ENCODE data around the gene RNF19B. TPM values are rescaled to one million over a fixed set of nuclear protein-coding genes. Genes with fewer than 3 reads are reported as not detected.

Gene RNF19B
- total RNA-seq, 2 experiments from 2014 or later: 8.8 to 10.2 TPM

DNA sequence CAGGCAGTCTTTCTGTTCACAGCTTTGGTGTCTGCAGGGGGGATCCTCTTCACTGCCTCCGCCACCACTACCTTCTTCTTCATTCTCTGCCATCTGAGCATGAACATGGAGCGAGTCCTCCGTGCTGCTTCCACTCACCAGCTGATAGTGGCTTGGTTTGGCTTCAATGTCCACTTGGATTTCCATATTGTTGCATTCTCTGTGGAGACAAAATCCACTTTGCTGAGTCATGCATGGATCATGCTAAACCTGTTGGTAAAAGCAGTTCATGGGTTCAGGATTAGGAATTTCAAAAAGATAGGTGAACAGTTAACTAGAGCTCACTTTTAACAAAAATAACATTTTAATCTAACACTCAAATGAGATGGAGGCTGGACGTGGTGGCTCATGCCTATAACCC, 27.5 kb downstream of the RNF19B start:
- Mint-ChIP-seq H3K4me3 (no peak overlapping the region), H3K4me1 (peaks cover 11% of the 10 kb centered on the region), H3K9me3 (no peaks in the 10 kb centered on the region), H3K36me3 (no peaks in the 10 kb centered on the region), H3K27ac (peak overlapping the region; percentile 21), H3K27me3 (no peaks in the 10 kb centered on the region)
- DNase-seq: no peak

DNA sequence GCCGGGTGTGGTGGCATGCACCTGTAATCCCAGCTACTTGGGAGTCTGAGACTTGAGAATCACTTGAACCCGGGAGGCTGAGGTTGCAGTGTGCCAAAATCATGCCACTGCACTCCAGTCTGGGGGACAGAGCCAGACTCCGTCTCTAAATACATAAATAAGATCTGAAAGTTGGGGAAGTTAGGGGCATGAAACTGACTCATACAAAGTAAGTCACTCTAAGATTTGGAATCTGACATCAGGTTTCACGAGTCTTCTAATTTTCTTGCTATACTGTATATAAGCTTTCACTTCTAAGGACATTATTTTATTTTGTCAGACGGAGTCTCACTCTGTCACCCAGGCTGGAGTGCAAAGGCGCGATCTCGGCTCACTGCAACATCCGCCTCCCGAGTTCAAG, 30.1 kb downstream of the RNF19B start:
- Mint-ChIP-seq H3K36me3 (no peaks in the 10 kb centered on the region), H3K27me3 (no peaks in the 10 kb centered on the region), H3K4me3 (no peak overlapping the region), H3K9me3 (no peaks in the 10 kb centered on the region), H3K27ac (no peak overlapping the region), H3K4me1 (peaks cover 4% of the 10 kb centered on the region)
- no peak for DNase-seq

DNA sequence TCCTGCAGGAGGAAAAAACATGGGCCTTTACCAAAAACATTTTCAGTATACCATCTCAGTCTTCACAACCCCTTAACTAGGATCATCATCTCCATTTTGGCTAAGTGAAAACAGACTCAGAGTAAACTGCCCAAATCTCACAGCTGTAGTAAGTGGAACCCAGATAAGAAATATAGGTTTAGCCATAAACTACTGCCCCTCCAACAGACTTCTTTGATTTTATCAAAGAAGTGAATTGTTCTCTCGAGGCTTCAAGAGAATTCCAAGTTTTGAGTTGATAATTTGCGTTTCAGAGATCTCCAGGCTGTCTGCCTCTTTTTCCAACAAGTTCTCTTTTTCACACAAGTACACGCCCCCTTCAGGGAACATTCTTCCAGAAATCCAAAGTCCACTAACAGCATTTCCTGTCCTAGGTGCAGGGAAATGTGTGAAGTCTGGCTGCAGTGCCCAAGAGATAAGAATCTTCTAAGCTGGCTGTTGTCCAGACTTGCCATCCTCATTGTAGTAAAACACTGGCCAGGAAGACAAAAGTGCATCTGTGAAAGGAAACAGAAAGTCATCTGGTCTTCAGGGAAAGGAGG, 30.8 kb downstream of the RNF19B start:
- Mint-ChIP-seq H3K9me3 (no peaks in the 10 kb centered on the region), H3K4me1 (peaks cover 2% of the 10 kb centered on the region), H3K4me3 (no peak overlapping the region), H3K36me3 (no peaks in the 10 kb centered on the region), H3K27ac (no peak overlapping the region), H3K27me3 (no peaks in the 10 kb centered on the region)
- no peak for DNase-seq

DNA sequence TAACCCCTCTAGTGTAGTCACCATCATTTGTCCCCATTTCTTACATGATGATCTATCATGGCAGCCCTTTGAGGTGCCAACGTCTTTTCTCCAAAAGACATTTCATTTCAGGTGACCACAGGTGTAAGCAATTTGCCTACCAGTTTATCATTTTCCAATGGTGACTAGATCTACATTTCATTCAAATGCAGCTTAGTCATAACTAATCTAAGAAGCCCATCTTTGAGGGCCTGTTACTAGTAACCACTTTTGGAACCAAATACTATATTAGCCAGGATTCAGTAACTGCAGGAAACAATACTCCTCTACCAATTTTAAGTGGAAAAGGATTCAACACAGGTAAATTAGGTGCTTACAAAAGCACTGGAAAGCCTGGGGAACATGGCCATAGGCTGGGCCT, 32.8 kb downstream of the RNF19B start:
- Mint-ChIP-seq H3K36me3 (no peaks in the 10 kb centered on the region), H3K27me3 (peaks cover 9% of the 10 kb centered on the region), H3K4me1 (peaks cover 2% of the 10 kb centered on the region), H3K4me3 (no peak overlapping the region), H3K9me3 (no peaks in the 10 kb centered on the region), H3K27ac (no peak overlapping the region)
- DNase-seq: no peak

DNA sequence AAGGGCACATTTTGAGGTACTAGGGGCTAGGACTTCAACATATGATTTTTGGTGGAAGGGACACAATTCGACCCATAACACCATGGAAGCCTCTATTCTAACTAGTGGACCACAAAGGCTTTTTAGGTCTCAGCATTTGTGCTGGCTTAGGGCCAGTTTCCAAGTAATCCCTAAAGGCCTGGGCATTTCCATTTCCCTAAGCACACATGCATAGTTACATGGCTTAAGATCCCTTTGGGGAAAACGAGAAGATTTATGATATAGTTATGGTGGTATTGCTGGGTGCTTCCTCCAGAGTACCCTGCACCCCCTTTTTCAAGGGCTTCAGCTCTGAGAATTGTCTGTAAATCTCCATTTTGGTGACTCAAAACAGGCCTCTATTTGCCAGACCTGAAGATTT, 35.2 kb downstream of the RNF19B start:
- H3K9me3 Mint-ChIP-seq: no peaks in the 10 kb centered on the region
- no peak for DNase-seq
- H3K4me3 Mint-ChIP-seq: no peak overlapping the region
- H3K27ac Mint-ChIP-seq: no peak overlapping the region
- no peaks in the 10 kb centered on the region for H3K36me3 Mint-ChIP-seq
- H3K27me3 Mint-ChIP-seq: peaks cover 33% of the 10 kb centered on the region
- H3K4me1 Mint-ChIP-seq: peaks cover 14% of the 10 kb centered on the region

DNA sequence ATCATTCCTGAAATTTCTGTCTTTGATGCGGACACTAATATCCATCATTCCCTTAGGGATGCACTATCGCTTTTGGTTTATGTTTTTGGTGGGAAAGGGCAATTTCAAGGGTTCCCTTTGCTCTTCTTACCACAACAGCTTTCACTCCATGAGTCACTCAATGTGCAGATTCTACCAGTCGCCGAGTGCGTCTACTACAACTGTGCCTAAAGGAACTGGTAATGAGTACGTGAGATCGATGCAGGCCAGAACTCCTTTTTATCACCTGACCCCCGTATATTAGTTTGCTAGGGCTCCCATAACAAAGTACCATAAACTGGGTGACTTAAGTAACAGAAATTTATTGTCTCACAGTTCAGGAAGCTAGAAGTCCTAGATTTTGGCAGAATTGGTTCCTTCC, 35.9 kb downstream of the RNF19B start:
- no peak for DNase-seq
- H3K4me1 Mint-ChIP-seq: peaks cover 16% of the 10 kb centered on the region
- H3K27ac Mint-ChIP-seq: no peak overlapping the region

DNA sequence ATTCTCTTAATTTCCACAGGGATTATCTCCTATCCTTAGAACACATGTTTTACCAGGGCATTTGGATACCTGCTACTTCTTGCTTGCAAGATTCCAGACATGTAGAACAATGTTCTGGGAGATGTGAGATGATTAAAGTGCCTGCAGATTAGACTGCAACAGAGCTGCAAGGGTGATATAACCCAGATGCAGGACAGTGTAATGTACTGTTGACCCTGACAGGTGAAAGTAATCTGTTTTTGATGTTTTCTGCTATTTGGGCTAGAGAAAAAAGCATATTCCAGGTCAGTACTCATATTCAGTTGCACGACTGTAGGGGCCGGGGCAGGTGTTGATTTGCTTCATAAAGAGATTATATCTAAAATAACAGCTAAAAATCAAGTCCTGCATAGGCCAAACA, 36.3 kb downstream of the RNF19B start:
- no peaks in the 10 kb centered on the region for H3K9me3 Mint-ChIP-seq
- no peak overlapping the region for H3K27ac Mint-ChIP-seq
- H3K36me3 Mint-ChIP-seq: no peaks in the 10 kb centered on the region
- H3K4me3 Mint-ChIP-seq: no peak overlapping the region
- peaks cover 14% of the 10 kb centered on the region for H3K4me1 Mint-ChIP-seq
- H3K27me3 Mint-ChIP-seq: peaks cover 44% of the 10 kb centered on the region
- DNase-seq: no peak

More for the DNA sequence above, 35.9 kb downstream of the RNF19B start:
- Mint-ChIP-seq H3K36me3 (no peaks in the 10 kb centered on the region), H3K9me3 (no peaks in the 10 kb centered on the region), H3K27me3 (peaks cover 39% of the 10 kb centered on the region), H3K4me3 (no peak overlapping the region)

DNA sequence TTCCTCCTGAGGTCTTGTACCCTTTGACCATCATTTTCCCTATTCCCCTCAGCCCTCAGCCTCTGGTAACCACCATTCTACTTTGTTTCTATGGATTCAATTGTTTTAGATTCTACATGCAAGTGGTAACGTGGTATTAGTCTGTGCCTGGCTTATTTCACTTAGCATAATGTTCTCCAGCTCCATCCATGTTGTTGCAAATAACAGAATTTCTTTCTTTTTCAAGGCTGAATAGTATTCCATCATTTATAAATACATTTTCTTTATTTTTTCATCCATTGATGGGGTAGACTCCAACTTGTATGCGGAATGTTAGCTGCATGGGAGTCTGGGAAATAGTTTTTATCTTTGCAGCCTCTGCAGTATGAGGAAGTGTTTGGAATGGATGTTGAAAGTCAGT, 37.2 kb downstream of the RNF19B start:
- peaks cover 52% of the 10 kb centered on the region for H3K27me3 Mint-ChIP-seq
- DNase-seq: no peak
- H3K27ac Mint-ChIP-seq: no peak overlapping the region
- no peaks in the 10 kb centered on the region for H3K36me3 Mint-ChIP-seq
- H3K4me3 Mint-ChIP-seq: no peak overlapping the region
- H3K9me3 Mint-ChIP-seq: no peaks in the 10 kb centered on the region
- H3K4me1 Mint-ChIP-seq: peaks cover 14% of the 10 kb centered on the region

DNA sequence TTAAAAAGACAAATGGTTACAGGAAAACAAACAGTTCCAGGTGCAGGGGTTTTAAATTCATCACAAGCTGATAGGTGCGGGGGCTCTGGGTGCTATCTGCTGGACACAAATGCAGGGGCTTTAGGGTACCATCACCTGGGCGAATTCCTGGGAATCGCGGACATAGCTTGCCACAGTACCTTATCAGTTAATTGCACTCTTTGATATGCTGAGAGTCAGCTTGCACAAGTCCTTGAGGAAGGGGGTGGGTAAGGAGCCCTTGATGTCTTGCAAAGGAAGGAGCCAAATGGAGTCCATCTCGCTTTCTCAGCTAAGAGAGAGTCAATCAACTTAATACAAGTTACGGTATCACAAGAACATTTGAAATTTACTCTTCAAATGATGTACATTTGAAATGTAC, 38.0 kb downstream of the RNF19B start:
- H3K9me3 Mint-ChIP-seq: no peaks in the 10 kb centered on the region
- peaks cover 14% of the 10 kb centered on the region for H3K4me1 Mint-ChIP-seq
- H3K4me3 Mint-ChIP-seq: no peak overlapping the region
- peaks cover 61% of the 10 kb centered on the region for H3K27me3 Mint-ChIP-seq
- H3K27ac Mint-ChIP-seq: no peak overlapping the region
- DNase-seq: no peak
- H3K36me3 Mint-ChIP-seq: no peaks in the 10 kb centered on the region

DNA sequence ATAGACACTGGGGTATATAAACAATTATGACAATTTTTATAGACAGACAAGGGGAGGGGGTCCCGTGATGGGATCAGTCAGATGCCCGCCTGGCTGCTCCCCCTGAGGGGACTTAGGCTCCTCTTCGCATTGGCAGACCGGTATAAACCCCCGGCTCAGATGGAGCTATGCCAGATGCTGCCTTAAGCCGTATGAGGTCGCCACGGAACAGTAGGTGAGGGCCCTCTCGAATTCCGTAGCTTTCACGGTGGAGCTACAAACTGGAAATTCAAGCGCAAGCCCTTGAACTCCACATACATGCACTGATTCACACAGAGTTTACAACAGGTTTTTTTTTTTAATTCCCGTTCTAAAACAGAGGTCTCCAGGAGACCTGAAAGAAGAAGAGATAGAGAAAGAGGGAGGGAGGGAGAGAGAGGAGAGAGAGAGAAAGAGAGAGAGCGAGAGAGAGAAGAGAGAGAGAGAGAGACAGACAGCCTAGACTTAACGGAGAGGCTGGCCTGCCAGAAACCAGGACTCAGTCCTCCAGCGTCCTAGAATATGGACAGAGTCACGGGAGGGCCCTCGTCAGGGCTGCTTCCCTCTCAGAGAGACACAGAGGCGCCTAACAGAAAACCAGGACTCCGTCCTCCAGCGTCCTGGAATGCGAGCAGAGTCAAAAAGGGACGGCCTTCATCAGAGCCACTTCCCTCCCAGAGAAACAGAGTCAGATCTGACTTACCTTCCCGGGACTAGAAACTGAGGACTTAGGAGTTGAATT, 39.0 kb downstream of the RNF19B start:
- Mint-ChIP-seq H3K27ac (no peak overlapping the region), H3K4me3 (peak overlapping the region; percentile 33), H3K4me1 (peaks cover 14% of the 10 kb centered on the region), H3K36me3 (no peaks in the 10 kb centered on the region), H3K9me3 (no peaks in the 10 kb centered on the region), H3K27me3 (peaks cover 70% of the 10 kb centered on the region)
- peak; percentile 10 for DNase-seq

DNA sequence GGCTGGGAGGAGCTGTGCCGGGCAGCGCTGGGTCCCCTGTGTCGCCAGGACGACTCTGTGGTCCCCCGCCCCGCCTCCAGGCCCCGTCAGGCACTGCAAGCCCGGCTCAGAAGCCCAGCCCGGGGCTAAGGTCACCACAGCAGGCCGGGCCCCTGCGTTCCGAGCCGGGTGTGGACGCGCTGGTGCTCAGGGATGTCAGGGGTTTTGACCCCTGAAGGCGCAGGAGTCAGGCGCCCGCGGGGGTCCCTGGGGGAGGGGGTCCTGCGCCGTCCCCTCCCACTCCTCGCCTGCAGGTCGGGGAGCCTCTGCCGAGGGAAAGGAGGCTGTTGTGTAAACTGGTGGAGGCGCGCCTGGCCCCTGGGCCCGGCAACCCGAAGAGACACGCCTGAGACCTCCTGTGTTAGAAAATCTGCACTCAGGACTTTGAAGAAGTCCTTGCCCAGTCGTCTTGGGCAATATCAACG, 39.7 kb downstream of the RNF19B start:
- H3K4me1 Mint-ChIP-seq: peaks cover 16% of the 10 kb centered on the region
- peak overlapping the region; percentile 16 for H3K4me3 Mint-ChIP-seq
- H3K36me3 Mint-ChIP-seq: no peaks in the 10 kb centered on the region
- no peaks in the 10 kb centered on the region for H3K9me3 Mint-ChIP-seq
- no peak overlapping the region for H3K27ac Mint-ChIP-seq
- H3K27me3 Mint-ChIP-seq: peaks cover 76% of the 10 kb centered on the region
- DNase-seq: peak; percentile 29

DNA sequence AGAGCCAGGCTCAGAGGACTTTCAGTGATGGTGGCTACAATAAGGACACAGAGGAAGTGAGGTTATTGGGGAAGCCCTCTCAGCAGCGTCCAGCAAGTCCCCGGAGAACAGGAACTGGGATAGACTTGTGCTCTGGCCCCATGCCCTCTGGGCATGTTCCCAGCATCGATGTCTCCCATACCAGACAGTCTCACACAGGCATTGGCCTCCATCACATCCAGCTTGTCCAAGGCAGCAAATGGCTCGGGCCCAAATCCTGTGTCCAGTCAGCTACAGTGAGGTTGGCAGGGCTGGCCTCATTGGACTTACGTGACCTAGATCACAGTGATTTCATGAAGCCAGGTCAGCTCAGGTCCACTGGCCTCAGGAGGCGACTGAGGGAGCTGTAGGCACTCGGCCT, 43.8 kb downstream of the RNF19B start:
- no peak for DNase-seq
- Mint-ChIP-seq H3K9me3 (no peaks in the 10 kb centered on the region), H3K4me3 (no peak overlapping the region), H3K4me1 (peaks cover 28% of the 10 kb centered on the region), H3K27ac (no peak overlapping the region), H3K27me3 (peaks cover 88% of the 10 kb centered on the region), H3K36me3 (no peaks in the 10 kb centered on the region)

DNA sequence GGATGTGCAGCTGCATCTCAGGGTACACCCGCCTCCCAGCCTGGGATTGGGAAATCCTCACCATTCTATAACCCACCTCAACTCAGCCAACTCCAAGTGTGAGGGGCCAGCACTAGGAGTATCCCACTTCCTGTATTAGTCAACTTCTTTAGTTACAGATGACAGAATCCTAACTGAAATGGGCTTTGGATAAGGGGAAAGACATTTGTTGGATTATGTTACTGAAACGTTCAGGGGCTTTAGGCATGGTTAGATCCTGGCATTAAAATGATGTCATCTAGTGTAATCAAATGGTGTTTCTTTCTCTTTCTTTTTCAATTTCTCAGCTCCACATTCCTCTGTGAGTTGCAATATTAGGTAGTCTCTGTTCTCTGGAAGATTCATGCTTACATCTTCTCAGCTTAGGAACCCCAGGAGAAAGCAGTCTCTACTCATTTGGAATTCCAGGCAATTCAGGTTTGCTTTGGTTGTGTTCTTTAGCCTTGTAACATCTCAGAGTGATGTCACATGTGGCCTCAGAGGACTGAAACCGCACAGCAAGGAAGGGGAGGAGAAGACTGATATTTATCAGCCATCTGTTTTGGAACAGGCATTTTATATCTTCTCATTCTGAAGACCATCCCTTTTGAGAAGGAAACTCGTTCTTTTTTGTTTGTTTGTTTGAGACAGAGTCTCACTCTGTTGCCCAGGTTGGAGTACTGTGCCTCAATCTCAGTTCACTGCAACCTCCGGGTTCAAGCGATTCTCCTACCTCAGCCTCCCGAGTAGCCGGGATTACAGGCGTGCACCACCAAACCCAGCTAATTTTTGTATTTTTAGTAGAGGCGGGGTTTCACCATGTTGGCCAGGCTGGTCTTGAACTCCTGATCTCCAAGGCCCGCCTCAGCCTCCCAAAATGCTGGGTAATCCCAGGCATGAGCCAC, 44.5 kb downstream of the RNF19B start:
- peaks cover 80% of the 10 kb centered on the region for H3K27me3 Mint-ChIP-seq
- H3K9me3 Mint-ChIP-seq: no peaks in the 10 kb centered on the region
- no peak overlapping the region for H3K27ac Mint-ChIP-seq
- peak overlapping the region; percentile 4 for H3K4me3 Mint-ChIP-seq
- no peaks in the 10 kb centered on the region for H3K36me3 Mint-ChIP-seq
- H3K4me1 Mint-ChIP-seq: peaks cover 20% of the 10 kb centered on the region
- no peak for DNase-seq

DNA sequence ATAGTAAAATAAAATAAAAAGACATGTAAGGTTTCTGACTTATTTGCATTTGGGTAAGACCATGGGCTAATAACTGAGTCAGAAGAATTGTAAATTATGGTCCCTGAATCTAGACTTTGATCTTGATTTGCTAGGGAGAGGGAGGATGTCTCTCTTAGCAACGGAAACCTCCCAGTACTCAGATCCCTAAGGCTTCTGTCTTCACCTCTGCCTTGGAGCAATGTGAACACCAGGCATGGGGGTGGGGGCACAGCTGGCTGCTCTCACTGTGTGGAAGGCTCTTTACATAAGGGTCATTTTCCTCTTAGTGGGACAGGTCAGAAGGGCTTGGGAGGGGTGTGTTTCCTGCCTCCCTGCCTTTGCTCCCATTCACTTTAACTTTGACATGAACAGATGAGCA, 46.4 kb downstream of the RNF19B start:
- Mint-ChIP-seq H3K4me3 (no peak overlapping the region), H3K27ac (no peak overlapping the region), H3K4me1 (peaks cover 15% of the 10 kb centered on the region), H3K9me3 (no peaks in the 10 kb centered on the region), H3K36me3 (no peaks in the 10 kb centered on the region), H3K27me3 (peaks cover 65% of the 10 kb centered on the region)
- DNase-seq: no peak

DNA sequence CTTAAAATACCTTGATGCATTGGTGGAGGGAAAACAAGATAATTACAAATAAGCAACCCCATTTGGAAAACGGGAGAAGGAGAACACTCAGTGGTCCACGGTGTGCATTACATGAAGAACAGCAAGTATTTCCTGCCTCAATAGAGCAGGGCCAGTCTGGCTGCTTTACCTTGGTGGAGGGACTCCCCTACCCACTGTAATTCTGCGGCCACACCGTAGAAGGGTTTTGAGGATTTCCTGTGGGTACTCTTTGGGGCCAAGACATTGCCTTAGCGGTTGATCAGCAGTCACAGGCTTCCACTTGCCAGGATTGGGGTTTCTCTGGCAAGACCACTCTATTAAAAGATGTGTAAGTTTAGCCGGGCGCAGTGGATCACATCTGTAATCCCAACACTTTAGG, 47.1 kb downstream of the RNF19B start:
- peaks cover 15% of the 10 kb centered on the region for H3K4me1 Mint-ChIP-seq
- no peak for DNase-seq
- peaks cover 58% of the 10 kb centered on the region for H3K27me3 Mint-ChIP-seq

More for the DNA sequence above, 47.1 kb downstream of the RNF19B start:
- H3K4me3 Mint-ChIP-seq: no peak overlapping the region
- no peaks in the 10 kb centered on the region for H3K9me3 Mint-ChIP-seq
- no peaks in the 10 kb centered on the region for H3K36me3 Mint-ChIP-seq
- H3K27ac Mint-ChIP-seq: no peak overlapping the region

All from activated naive CD8-positive, alpha-beta T cell treated with anti-CD3 and anti-CD28 coated beads for 36 hours (primary cell).